ENCODE measurements around the gene COG5. TPM values are rescaled to one million over a fixed set of nuclear protein-coding genes. Genes with fewer than 3 reads are reported as not detected.

The COG5 gene
- total and polyA plus RNA-seq, 8 donors: 4.1 to 34.7 (median 26.5) TPM

DNA sequence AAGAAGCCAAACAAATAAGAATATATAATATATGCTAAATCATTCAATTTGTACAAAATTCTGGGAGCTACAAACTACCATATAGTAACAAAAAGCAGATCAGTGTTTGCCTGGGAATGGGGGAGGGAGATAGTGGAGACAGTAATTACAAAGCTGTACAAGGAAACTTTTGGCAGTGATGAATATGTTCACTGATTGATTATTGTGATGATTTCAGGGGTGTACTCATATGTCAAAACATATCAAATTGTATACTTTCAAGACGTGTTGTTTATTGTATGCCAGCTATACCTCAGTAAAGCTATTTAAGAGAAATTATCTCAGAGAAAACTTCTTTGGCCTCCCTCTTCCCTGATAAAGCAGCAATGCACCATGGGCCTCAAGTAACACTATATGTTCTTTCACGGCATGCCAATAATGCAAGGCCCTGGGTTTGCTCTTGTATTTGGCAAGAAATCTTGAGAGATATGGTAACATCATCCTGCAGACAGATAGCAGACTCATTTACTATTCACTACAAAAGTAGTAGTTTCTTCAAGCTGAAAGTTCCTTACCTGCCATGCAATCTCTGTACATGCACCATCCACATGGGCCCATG is 261.4 kb downstream of the COG5 start:
- ATAC-seq: no peak
- TF ChIP-seq, protein P1, sequence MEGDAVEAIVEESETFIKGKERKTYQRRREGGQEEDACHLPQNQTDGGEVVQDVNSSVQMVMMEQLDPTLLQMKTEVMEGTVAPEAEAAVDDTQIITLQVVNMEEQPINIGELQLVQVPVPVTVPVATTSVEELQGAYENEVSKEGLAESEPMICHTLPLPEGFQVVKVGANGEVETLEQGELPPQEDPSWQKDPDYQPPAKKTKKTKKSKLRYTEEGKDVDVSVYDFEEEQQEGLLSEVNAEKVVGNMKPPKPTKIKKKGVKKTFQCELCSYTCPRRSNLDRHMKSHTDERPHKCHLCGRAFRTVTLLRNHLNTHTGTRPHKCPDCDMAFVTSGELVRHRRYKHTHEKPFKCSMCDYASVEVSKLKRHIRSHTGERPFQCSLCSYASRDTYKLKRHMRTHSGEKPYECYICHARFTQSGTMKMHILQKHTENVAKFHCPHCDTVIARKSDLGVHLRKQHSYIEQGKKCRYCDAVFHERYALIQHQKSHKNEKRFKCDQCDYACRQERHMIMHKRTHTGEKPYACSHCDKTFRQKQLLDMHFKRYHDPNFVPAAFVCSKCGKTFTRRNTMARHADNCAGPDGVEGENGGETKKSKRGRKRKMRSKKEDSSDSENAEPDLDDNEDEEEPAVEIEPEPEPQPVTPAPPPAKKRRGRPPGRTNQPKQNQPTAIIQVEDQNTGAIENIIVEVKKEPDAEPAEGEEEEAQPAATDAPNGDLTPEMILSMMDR (IDR thresholded peaks at IDR 0.05): no peak
- no peak for DNase-seq
- Histone ChIP-seq H3K4me3 (no peak overlapping the region), H3K36me3 (no peaks in the 10 kb centered on the region), H3K27ac (no peak overlapping the region), H3K27me3 (no peaks in the 10 kb centered on the region), H3K4me1 (peaks cover 0 to 4% (median 0%) of the 10 kb centered on the region in 3 donors), H3K9me3 (no peaks in the 10 kb centered on the region)
- intact Hi-C loops (cut with DNase I): no loop called here
- WGBS, 2 donors: 93 to 95% methylated on average over 2 of the region's 2 CpGs
- FAIRE-seq: no peak

- DNase-seq (no peak), FAIRE-seq (no peak), ATAC-seq (no peak)
- Histone ChIP-seq H3K27me3 (no peaks in the 10 kb centered on the region), H3K9me3 (no peaks in the 10 kb centered on the region), H3K4me1 (peaks cover 0 to 3% (median 0%) of the 10 kb centered on the region in 3 donors), H3K4me3 (no peak overlapping the region), H3K36me3 (no peaks in the 10 kb centered on the region), H3K27ac (no peak overlapping the region)
- intact Hi-C loops (cut with DNase I): no loop called here
- TF ChIP-seq, protein P1 (IDR thresholded peaks at IDR 0.05): no peak
- 97% methylated on average over 1 of the region's 1 CpG for WGBS, 2 donors
These were observed 269.5 kb downstream of the COG5 start for GRCh38 chr7:107294182-107294581.

GRCh38 chr7:107292591-107292990 is 271.1 kb downstream of the COG5 start:
- no peaks in the 10 kb centered on the region for H3K27me3 ChIP-seq
- 88 to 89% methylated on average over 2 of the region's 2 CpGs for WGBS, 2 donors

DNA sequence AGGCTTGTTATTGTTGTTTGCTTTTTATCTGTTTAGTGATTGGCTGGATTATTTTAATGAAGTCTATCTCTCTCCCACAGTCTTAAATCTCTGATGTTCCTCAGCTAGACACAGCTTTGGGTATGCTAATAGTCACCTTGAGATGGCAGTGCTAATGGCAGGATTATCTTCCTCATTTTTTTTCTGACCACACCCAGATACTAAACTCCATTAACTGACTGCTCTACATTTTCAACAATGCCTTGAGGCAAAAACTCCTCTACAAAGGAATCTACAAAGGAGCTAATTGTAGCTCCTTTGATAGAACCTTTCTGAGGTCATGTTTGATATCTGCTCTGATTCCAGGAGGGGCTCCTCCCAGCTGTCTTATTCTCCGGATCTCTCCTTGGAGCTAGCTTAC is 272.3 kb downstream of the COG5 start:
- H3K36me3 ChIP-seq: no peaks in the 10 kb centered on the region
- intact Hi-C loops (cut with DNase I): no loop called here
- FAIRE-seq (no peak), ATAC-seq (no peak), DNase-seq (no peak)
- 93 to 100% methylated on average over 1 of the region's 1 CpG for WGBS, 2 donors
- H3K4me3 ChIP-seq: no peak overlapping the region
- H3K27ac ChIP-seq: no peak overlapping the region
- TF ChIP-seq, protein P1 (IDR thresholded peaks at IDR 0.05): no peak
- H3K4me1 ChIP-seq: no peaks in the 10 kb centered on the region
- H3K9me3 ChIP-seq: no peaks in the 10 kb centered on the region
- no peaks in the 10 kb centered on the region for H3K27me3 ChIP-seq

More at GRCh38 chr7:107292591-107292990, 271.1 kb downstream of the COG5 start:
- no peak for ATAC-seq
- Histone ChIP-seq H3K9me3 (no peaks in the 10 kb centered on the region), H3K4me1 (no peaks in the 10 kb centered on the region), H3K4me3 (no peak overlapping the region), H3K36me3 (no peaks in the 10 kb centered on the region), H3K27ac (no peak overlapping the region)
- DNase-seq: no peak
- no peak for FAIRE-seq
- TF ChIP-seq, protein P1 (IDR thresholded peaks at IDR 0.05): no peak
- intact Hi-C loops (cut with DNase I): no loop called here

- ATAC-seq (no peak), DNase-seq (no peak), FAIRE-seq (no peak)
- TF ChIP-seq, protein P1 (IDR thresholded peaks at IDR 0.05): no peak
- no peaks in the 10 kb centered on the region for H3K36me3 ChIP-seq
- intact Hi-C loops (cut with DNase I): no loop called here
- no peaks in the 10 kb centered on the region for H3K27me3 ChIP-seq
- H3K4me1 ChIP-seq: no peaks in the 10 kb centered on the region
- no peak overlapping the region for H3K27ac ChIP-seq
- WGBS, 2 donors: 85 to 91% methylated on average over 4 of the region's 4 CpGs
- no peak overlapping the region for H3K4me3 ChIP-seq
- no peaks in the 10 kb centered on the region for H3K9me3 ChIP-seq
These were observed 276.7 kb downstream of the COG5 start for GRCh38 chr7:107286751-107287621.
